ENCODE measurements around the gene ZNF423. TPM values are rescaled to one million over a fixed set of nuclear protein-coding genes. Genes with fewer than 3 reads are reported as not detected.
A peak's percentile ranks its signal among the peaks of the same experiment; 100 is the strongest.

Gene ZNF423
- total and polyA plus RNA-seq, 4 donors: 1.1 to 14.8 (median 3.3) TPM

DNA sequence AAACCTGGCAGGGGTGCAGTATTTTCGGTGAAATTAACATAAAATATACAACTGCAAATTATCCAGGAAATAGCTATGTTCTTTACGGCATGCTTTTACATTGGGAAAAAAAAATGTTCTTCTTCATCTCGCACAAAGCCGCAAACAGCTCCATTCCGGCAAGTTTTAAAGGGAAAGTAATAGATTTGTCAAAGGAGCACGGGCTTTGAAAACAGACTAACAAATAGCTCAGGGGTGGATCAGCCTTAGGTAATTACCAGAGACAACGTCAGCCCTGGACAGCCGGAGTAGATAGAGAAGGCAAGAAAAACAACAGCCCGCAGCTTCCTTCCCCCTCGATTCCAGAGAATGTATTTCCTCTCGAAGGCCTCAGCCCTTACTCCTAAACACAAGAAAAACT is 259.8 kb downstream of the ZNF423 start:
- WGBS, 2 donors: 5 to 30% methylated on average over 11 of the region's 11 CpGs
- no peak for ATAC-seq (ENCODE audit: insufficient read depth, low FRiP score)
- Histone ChIP-seq H3K36me3 (ENCODE audit: control insufficient read depth in 4 of 4, insufficient read depth in 4 of 4, low read length in 4 of 4) (no peaks in the 10 kb centered on the region), H3K4me3 (no peak overlapping the region), H3K27ac (ENCODE audit: low read depth in 1 of 2, low read length in 1 of 2) (peak overlapping the region in 1 of 2 donors; percentile 2), H3K4me1 (ENCODE audit: control insufficient read depth in 5 of 5, insufficient read depth in 5 of 5, low read length in 5 of 5) (peaks cover 0 to 59% (median 10%) of the 10 kb centered on the region in 5 donors), H3K9me3 (ENCODE audit: control insufficient read depth in 4 of 4, insufficient read depth in 3 of 4, low read length in 3 of 4) (no peaks in the 10 kb centered on the region), H3K27me3 (ENCODE audit: control insufficient read depth in 3 of 3, insufficient read depth in 3 of 3, low read length in 2 of 3) (no peaks in the 10 kb centered on the region), H3K9ac (ENCODE audit: insufficient read depth in 1 of 2, low read length in 2 of 2) (peak overlapping the region in 1 of 2 donors; percentile 69)
- peak in 2 of 3 donors; percentile 58 to 64 for DNase-seq
- TF ChIP-seq, protein P1, sequence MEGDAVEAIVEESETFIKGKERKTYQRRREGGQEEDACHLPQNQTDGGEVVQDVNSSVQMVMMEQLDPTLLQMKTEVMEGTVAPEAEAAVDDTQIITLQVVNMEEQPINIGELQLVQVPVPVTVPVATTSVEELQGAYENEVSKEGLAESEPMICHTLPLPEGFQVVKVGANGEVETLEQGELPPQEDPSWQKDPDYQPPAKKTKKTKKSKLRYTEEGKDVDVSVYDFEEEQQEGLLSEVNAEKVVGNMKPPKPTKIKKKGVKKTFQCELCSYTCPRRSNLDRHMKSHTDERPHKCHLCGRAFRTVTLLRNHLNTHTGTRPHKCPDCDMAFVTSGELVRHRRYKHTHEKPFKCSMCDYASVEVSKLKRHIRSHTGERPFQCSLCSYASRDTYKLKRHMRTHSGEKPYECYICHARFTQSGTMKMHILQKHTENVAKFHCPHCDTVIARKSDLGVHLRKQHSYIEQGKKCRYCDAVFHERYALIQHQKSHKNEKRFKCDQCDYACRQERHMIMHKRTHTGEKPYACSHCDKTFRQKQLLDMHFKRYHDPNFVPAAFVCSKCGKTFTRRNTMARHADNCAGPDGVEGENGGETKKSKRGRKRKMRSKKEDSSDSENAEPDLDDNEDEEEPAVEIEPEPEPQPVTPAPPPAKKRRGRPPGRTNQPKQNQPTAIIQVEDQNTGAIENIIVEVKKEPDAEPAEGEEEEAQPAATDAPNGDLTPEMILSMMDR (IDR thresholded peaks at IDR 0.05; ENCODE audit: control extremely low read depth, extremely low read depth): no peak

DNA sequence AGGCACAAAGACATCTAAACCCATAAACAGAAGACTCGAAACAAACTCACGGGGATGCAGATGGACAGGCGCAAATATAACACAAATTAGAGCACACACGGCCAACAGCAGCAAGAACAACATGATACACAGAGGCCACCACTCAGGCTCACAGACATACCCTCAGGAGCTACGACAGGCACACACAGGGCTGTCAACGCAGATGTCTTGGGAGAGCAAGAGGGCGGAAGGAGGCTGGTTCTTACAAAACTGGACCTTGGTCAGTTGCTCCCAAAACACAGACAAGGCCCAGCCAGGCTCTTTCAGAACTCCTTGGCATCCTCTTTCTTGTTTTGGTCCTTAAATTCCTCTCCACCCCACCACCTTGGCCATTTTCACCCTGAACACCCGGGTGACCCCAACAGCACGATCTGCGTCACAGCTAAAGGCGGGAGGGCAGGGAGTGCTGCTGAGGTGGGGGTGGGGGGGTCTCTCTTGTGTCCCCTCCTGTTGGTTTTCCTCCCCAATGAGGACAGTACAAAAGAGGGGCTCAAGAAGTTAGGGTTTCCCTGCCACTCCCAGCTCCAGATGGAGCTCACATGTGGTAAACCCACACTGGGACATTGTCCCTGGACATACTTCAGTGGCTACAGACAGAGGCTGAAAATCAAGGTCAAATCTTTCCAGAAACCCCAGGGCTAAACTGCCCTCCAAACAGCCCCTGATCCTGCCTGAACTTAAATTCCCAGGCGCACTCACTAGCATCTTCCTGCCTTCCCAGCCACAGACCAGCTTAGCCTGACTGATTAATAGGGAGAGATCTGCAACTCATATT is 261.0 kb downstream of the ZNF423 start:
- H3K27ac ChIP-seq (ENCODE audit: low read depth in 1 of 2, low read length in 1 of 2): no peak overlapping the region
- no peak overlapping the region for H3K4me3 ChIP-seq
- no peak overlapping the region for H3K9ac ChIP-seq (ENCODE audit: insufficient read depth in 1 of 2, low read length in 2 of 2)
- H3K4me1 ChIP-seq (ENCODE audit: control insufficient read depth in 5 of 5, insufficient read depth in 5 of 5, low read length in 5 of 5): peaks cover 0 to 67% (median 12%) of the 10 kb centered on the region in 5 donors
- 89 to 93% methylated on average over 12 of the region's 12 CpGs for WGBS, 2 donors
- ATAC-seq (ENCODE audit: insufficient read depth, low FRiP score): no peak
- H3K36me3 ChIP-seq (ENCODE audit: control insufficient read depth in 4 of 4, insufficient read depth in 4 of 4, low read length in 4 of 4): no peaks in the 10 kb centered on the region
- no peaks in the 10 kb centered on the region for H3K9me3 ChIP-seq (ENCODE audit: control insufficient read depth in 4 of 4, insufficient read depth in 3 of 4, low read length in 3 of 4)
- H3K27me3 ChIP-seq (ENCODE audit: control insufficient read depth in 3 of 3, insufficient read depth in 3 of 3, low read length in 2 of 3): no peaks in the 10 kb centered on the region
- TF ChIP-seq, protein P1 (IDR thresholded peaks at IDR 0.05; ENCODE audit: control extremely low read depth, extremely low read depth): no peak
- no peak for DNase-seq

DNA sequence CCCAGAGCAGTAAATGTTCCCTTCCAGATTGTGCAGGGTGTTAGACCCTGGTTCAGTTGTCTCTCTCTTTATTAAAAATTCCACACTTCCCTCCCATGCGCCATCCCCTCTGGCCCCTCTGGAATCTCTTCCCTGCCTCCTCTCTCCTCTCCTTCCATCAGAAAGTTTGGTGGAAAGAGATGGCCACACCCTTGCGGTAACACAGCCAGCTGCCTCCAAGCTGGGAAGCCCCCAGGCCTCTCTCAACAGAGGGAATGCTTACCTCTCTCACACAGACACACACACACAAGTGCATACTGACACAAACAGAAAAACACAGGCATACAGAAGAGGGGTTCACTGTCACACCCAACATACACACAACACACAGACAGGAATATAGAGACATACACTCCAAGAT is 261.8 kb downstream of the ZNF423 start:
- peaks cover 0 to 73% (median 12%) of the 10 kb centered on the region in 5 donors for H3K4me1 ChIP-seq (ENCODE audit: control insufficient read depth in 5 of 5, insufficient read depth in 5 of 5, low read length in 5 of 5)
- 73 to 98% methylated on average over 2 of the region's 2 CpGs for WGBS, 2 donors
- DNase-seq: no peak
- H3K4me3 ChIP-seq: no peak overlapping the region
- no peaks in the 10 kb centered on the region for H3K27me3 ChIP-seq (ENCODE audit: control insufficient read depth in 3 of 3, insufficient read depth in 3 of 3, low read length in 2 of 3)
- no peaks in the 10 kb centered on the region for H3K9me3 ChIP-seq (ENCODE audit: control insufficient read depth in 4 of 4, insufficient read depth in 3 of 4, low read length in 3 of 4)
- H3K9ac ChIP-seq (ENCODE audit: insufficient read depth in 1 of 2, low read length in 2 of 2): no peak overlapping the region
- H3K27ac ChIP-seq (ENCODE audit: low read depth in 1 of 2, low read length in 1 of 2): no peak overlapping the region
- no peak for ATAC-seq (ENCODE audit: insufficient read depth, low FRiP score)
- TF ChIP-seq, protein P1 (IDR thresholded peaks at IDR 0.05; ENCODE audit: control extremely low read depth, extremely low read depth): no peak
- no peaks in the 10 kb centered on the region for H3K36me3 ChIP-seq (ENCODE audit: control insufficient read depth in 4 of 4, insufficient read depth in 4 of 4, low read length in 4 of 4)

Measured in lung (tissue), 12 donors.